Kasumi-1 (cell line): ENCODE measurements around the gene SPAG7.
"Not testable (repeated sequence)": the region's sequence is repeated elsewhere in the genome, so short reads cannot be mapped to it uniquely, and the experiment has no call there.

Source experiments
- DNase-seq, 2 experiments: peaks; one replicate each; lab custom pipeline; 2025; lab: John Stamatoyannopoulos, UW

The SPAG7 gene

GRCh38 chr17:4938069-4938491 is 29.5 kb downstream of the SPAG7 start:
- DNase-seq = no peak

DNA sequence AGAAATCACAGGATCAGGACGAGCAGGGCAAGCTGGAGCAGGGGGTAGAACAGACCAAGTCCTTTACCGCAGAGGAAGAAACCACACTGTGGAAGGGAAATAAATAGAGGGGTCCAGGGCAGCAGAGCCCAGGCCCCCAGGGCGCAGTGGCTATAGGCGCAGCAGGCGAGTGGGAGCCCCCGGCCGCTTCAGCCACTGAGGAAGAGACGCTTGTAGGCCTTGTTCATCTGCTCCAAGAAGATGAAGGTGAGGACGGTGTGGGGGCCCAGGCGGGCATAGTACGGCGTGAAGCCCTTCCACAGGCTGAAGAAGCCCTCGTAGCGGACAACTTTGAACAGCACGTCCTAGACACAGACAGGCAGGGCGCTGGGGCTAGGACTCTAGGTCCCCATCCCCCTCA is 30.1 kb downstream of the SPAG7 start:
- DNase-seq = no peak

DNA sequence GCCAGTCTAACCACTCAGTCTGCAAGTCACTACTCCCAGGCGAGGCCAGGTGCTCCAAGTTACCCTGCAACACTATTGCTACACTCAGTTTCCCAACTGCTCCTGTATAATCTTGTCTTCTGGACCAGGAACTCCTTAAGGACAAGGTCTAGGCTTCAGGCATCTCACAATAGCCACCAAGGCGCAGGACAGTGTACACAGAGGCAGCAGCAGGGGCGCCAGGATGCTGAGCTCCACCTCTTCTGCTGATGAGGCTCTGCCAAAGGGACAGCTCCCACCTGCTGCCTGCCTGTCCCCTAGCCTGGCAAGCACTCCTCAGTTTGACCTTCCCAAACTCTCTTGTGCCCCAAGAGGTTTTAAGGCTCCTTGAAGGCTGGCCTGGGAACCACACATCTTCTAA is 31.2 kb downstream of the SPAG7 start:
- DNase-seq = no peak

DNA sequence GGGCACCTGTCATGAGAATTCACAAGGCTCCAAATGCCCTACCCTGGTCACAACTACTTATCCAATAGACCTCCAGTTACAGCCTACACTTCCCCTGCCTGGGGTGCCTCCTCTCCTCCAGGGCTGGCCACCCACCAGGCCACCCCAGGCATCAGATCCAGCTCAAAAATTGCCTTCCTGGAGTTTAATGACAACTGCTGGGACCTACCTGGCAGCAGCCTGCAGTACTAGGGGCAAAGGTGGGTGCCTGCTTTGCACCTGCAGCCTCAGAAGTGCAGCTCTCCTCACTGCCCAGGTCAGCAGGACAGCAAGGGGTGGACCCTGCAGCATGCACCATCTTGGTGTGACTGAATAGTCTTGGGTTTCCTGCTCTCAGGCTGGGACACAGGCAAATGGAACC is 32.0 kb downstream of the SPAG7 start:
- DNase-seq = no peak

GRCh38 chr17:4934173-4934979 is 33.2 kb downstream of the SPAG7 start:
- DNase-seq = peak in 1 of 2 experiments; percentile 16

- no peak for DNase-seq
Observed at GRCh38 chr17:4933646-4934045, 34.0 kb downstream of the SPAG7 start.

DNA sequence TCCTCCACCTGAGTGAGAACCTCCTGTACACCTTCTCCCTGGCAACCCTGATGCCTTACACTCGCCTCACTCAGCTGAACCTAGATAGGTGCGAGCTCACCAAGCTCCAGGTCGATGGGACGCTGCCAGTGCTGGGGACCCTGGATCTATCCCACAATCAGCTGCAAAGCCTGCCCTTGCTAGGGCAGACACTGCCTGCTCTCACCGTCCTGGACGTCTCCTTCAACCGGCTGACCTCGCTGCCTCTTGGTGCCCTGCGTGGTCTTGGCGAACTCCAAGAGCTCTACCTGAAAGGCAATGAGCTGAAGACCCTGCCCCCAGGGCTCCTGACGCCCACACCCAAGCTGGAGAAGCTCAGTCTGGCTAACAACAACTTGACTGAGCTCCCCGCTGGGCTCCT is 34.9 kb downstream of the SPAG7 start:
- no peak for DNase-seq

- no peak for DNase-seq
Observed at GRCh38 chr17:4931963-4932362, 35.7 kb downstream of the SPAG7 start, which contains the start of gene GP1BA. GP1BA (plus strand) TSS chr17:4932277; CDS start chr17:4932605, 328 bp downstream.

DNA sequence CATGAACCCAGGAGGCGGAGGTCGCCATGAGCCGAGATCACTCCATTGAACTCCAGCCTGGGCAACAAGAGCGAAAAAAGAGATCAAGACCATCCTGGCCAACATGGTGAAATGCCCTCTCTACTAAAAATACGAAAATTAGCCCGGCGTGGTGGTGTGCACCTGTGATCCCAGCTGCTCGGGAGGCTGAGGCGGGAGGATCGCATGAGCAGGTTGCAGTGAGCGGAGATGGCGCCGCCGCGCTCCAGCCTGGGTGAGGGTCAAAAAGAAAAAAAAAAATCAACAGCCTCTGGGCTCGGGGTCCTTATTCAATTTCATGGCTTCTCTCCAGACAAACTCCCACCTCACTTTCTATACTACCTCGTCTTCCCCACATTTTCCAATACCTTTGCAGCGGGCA is 38.7 kb downstream of the SPAG7 start:
- no peak for DNase-seq

GRCh38 chr17:4926577-4927335 is 40.9 kb downstream of the SPAG7 start:
- not testable (repeated sequence) for DNase-seq

DNA sequence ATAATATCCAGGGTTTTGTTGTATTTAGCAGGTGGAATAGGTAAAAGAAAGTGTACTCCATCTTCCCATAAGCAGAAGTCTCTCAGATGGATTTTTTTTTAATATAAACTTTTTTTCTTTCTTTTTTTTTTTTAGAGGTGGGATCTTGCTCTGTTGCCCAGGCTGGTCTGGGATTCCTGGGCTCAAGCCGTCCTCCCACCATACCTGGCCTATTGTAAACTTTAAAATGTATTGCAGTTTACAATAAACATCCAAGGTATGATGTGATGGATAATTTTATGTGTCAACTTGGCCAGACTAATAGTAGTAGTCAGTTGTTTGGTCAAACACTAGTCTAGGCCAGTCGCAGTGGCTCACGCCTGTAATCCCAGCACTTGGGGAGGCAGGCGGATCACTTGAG is 46.3 kb downstream of the SPAG7 start:
- no peak for DNase-seq

- no peak for DNase-seq
Observed at GRCh38 chr17:4920351-4921048, 47.1 kb downstream of the SPAG7 start.

GRCh38 chr17:4919511-4920047 is 48.0 kb downstream of the SPAG7 start:
- DNase-seq = no peak

- DNase-seq = not testable (repeated sequence)
Observed at GRCh38 chr17:4914551-4914950, 53.1 kb downstream of the SPAG7 start.

GRCh38 chr17:4913994-4914393 is 53.6 kb downstream of the SPAG7 start:
- DNase-seq = no peak
